Keratinocyte (primary cell): ENCODE results near the gene NCKAP5.

Experiments
- EZH2 ChIP-seq: IDR thresholded peaks from one replicate; pipeline ENCODE4 v1.6.1; 2012; ENCODE audit warnings: inconsistent platforms, mild to moderate bottlenecking, low read length, moderate library complexity
- TF ChIP-seq, protein P1 (sequence below), 3 experiments: IDR thresholded peaks in 1 of 3; conservative IDR thresholded peaks in 1 of 3; optimal IDR thresholded peaks in 1 of 3; 2 replicates in 2 of 3; 3 replicates in 1 of 3; pipeline versions ENCODE3 to v1.5.1; 2011; ENCODE audit warnings: low read length in 3 of 3, mild to moderate bottlenecking in 3 of 3, moderate library complexity in 2 of 3, control low read depth in 1 of 3, inconsistent platforms in 1 of 3; ENCODE audit not compliant: insufficient read depth in 2 of 3; ENCODE audit errors: extremely low read depth in 1 of 3

- TF ChIP-seq, protein P1, sequence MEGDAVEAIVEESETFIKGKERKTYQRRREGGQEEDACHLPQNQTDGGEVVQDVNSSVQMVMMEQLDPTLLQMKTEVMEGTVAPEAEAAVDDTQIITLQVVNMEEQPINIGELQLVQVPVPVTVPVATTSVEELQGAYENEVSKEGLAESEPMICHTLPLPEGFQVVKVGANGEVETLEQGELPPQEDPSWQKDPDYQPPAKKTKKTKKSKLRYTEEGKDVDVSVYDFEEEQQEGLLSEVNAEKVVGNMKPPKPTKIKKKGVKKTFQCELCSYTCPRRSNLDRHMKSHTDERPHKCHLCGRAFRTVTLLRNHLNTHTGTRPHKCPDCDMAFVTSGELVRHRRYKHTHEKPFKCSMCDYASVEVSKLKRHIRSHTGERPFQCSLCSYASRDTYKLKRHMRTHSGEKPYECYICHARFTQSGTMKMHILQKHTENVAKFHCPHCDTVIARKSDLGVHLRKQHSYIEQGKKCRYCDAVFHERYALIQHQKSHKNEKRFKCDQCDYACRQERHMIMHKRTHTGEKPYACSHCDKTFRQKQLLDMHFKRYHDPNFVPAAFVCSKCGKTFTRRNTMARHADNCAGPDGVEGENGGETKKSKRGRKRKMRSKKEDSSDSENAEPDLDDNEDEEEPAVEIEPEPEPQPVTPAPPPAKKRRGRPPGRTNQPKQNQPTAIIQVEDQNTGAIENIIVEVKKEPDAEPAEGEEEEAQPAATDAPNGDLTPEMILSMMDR (optimal IDR thresholded peaks at IDR 0.05 in 1 of 3, IDR thresholded peaks at IDR 0.05 in 1 of 3, conservative IDR thresholded peaks at IDR 0.05 in 1 of 3; ENCODE audit: extremely low read depth in 1 of 3, insufficient read depth in 2 of 3, low read length in 3 of 3) = no peak
- no peak for TF ChIP-seq EZH2
Observed at GRCh38 chr2:133461484-133461883, 106.8 kb downstream of the NCKAP5 start.
